AG04449 (cell line): Measurements from ENCODE around the gene ADAMTS18.

ENCODE experiments used
- CTCF ChIA-PET: fragments of 350-600 bp; formaldehyde crosslinking; extraction: SDS; loops from one replicate; lab custom pipeline; 2021; ENCODE audit warnings: antibody characterized with exemption; lab: Yijun Ruan, JAX
- POLR2A ChIA-PET: fragments of 400-600, 350-600 bp; formaldehyde crosslinking; extraction: SDS; loops from one replicate; lab custom pipeline; 2020; ENCODE audit warnings: antibody characterized with exemption, inconsistent platforms; lab: Yijun Ruan, JAX
- DNase-seq: peaks from one replicate; pipeline ENCODE4 v3.0.0-alpha.2; 2010; ENCODE audit warnings: low read depth, low spot score
- H3K4me3 ChIP-seq: 2 replicates; pipeline ENCODE4 v1.5.1; 2011; ENCODE audit warnings: low read depth, mild to moderate bottlenecking, control low read depth, low read length
- CTCF ChIP-seq: IDR thresholded peaks from one replicate; pipeline ENCODE4 v1.5.1; 2011; ENCODE audit warnings: mild to moderate bottlenecking, moderate library complexity, low read length, control low read depth, inconsistent platforms; ENCODE audit not compliant: insufficient read depth; ENCODE audit errors: missing control alignments

The ADAMTS18 gene

GRCh38 chr16:77434530-77435271 is at the start of gene ADAMTS18:
Gene ADAMTS18 (minus strand): TSS chr16:77435034. CDS start chr16:77434695, 339 bp downstream.
- no peak for DNase-seq
- TF ChIP-seq CTCF, result no peak
- ChIA-PET POLR2A (no interaction called here), CTCF (no interaction called here)
- no peak within 1 kb of the TSS for H3K4me3 ChIP-seq

- CTCF ChIA-PET, result no interaction called here
- POLR2A ChIA-PET, result no interaction called here
- no peak for TF ChIP-seq CTCF
- no peak for DNase-seq
- no peak overlapping the region for H3K4me3 ChIP-seq
Measured at GRCh38 chr16:77480681-77481315, 46.0 kb upstream of the ADAMTS18 start.

- POLR2A ChIA-PET, result no interaction called here
- CTCF ChIA-PET, result no interaction called here
- DNase-seq, result no peak
- TF ChIP-seq CTCF, result no peak
- no peak overlapping the region for H3K4me3 ChIP-seq
Measured at GRCh38 chr16:77472262-77472661, 37.4 kb upstream of the ADAMTS18 start.

GRCh38 chr16:77470851-77471250 is 36.0 kb upstream of the ADAMTS18 start:
- CTCF ChIA-PET, result no interaction called here
- TF ChIP-seq CTCF, result no peak

GRCh38 chr16:77469634-77470033 is 34.8 kb upstream of the ADAMTS18 start:
- no peak for TF ChIP-seq CTCF
- no peak for DNase-seq
- CTCF ChIA-PET, result interaction anchor here (1.7 kb wide), 1 partner anchor 233 kb away, joined by 4 read pairs; no protein-coding TSS in a partner anchor
- H3K4me3 ChIP-seq, result no peak overlapping the region
- POLR2A ChIA-PET, result no interaction called here

More at GRCh38 chr16:77470851-77471250, 36.0 kb upstream of the ADAMTS18 start:
- POLR2A ChIA-PET, result no interaction called here
- DNase-seq, result no peak
- H3K4me3 ChIP-seq, result no peak overlapping the region

GRCh38 chr16:77468831-77469230 is 34.0 kb upstream of the ADAMTS18 start:
- H3K4me3 ChIP-seq, result no peak overlapping the region
- TF ChIP-seq CTCF, result no peak
- CTCF ChIA-PET, result interaction anchor here (1.7 kb wide), 1 partner anchor 232 kb away, joined by 4 read pairs; no protein-coding TSS in a partner anchor
- POLR2A ChIA-PET, result no interaction called here
- no peak for DNase-seq
